Peyer's patch (tissue), 4 donors: ENCODE data around the gene CASZ1.

ENCODE experiments used
- POLR2A ChIP-seq, 2 donors: fragments of 450-650 bp; IDR thresholded peaks; one replicate each; pipeline ENCODE4 v1.5.1; 2017; ENCODE audit warnings: antibody characterized with exemption in 2 of 2, mild to moderate bottlenecking in 2 of 2, moderate library complexity in 2 of 2
- TF ChIP-seq, protein P1 (sequence below), 6 experiments: fragments of 450-650 bp in 4 of 6; fragments of 200-600 bp in 2 of 6; sonication (generic) in 1 of 6; IDR thresholded peaks; one replicate each; pipeline ENCODE4 v1.5.1; 2017 to 2019; ENCODE audit warnings: antibody characterized with exemption in 6 of 6, mild to moderate bottlenecking in 3 of 6, moderate library complexity in 1 of 6

GRCh38 chr1:10773851-10774614 is 22.4 kb downstream of the CASZ1 start:
- TF ChIP-seq, protein P1, sequence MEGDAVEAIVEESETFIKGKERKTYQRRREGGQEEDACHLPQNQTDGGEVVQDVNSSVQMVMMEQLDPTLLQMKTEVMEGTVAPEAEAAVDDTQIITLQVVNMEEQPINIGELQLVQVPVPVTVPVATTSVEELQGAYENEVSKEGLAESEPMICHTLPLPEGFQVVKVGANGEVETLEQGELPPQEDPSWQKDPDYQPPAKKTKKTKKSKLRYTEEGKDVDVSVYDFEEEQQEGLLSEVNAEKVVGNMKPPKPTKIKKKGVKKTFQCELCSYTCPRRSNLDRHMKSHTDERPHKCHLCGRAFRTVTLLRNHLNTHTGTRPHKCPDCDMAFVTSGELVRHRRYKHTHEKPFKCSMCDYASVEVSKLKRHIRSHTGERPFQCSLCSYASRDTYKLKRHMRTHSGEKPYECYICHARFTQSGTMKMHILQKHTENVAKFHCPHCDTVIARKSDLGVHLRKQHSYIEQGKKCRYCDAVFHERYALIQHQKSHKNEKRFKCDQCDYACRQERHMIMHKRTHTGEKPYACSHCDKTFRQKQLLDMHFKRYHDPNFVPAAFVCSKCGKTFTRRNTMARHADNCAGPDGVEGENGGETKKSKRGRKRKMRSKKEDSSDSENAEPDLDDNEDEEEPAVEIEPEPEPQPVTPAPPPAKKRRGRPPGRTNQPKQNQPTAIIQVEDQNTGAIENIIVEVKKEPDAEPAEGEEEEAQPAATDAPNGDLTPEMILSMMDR (IDR thresholded peaks at IDR 0.05) = no peak
- TF ChIP-seq POLR2A (IDR thresholded peaks at IDR 0.05) = no peak
